GM23338 (cell line): ENCODE results near the gene RPS25. TPM values are rescaled to one million over a fixed set of nuclear protein-coding genes. Genes with fewer than 3 reads are reported as not detected.
A peak's percentile ranks its signal among the peaks of the same experiment; 100 is the strongest.
"Not testable (repeated sequence)": the region's sequence is repeated elsewhere in the genome, so short reads cannot be mapped to it uniquely, and the experiment has no call there.

ENCODE experiments used
- ATAC-seq: fragments of 200-7000 bp; cut with Tn5 transposase; 3 replicates; pipeline ENCODE4 v1.9.1; 2020
- DNase-seq: peaks from one replicate; pipeline ENCODE4 v3.0.0-alpha.2; 2015; ENCODE audit warnings: low spot score
- H2AFZ ChIP-seq: fragments of 200-600 bp; sonication (generic); 2 replicates; pipeline ENCODE4 v1.8.0; 2016; ENCODE audit warnings: antibody characterized with exemption, mild to moderate bottlenecking, moderate library complexity
- H3F3A ChIP-seq: fragments of 200-600 bp; sonication (generic); replicated peaks from 2 replicates; pipeline ENCODE4 v1.8.0; 2017; ENCODE audit warnings: antibody characterized with exemption, mixed run types, low read depth
- H3K27ac ChIP-seq: fragments of 200-600 bp; sonication (generic); 2 replicates; pipeline ENCODE4 v1.6.1; 2016; ENCODE audit warnings: low read depth
- H3K27me3 ChIP-seq: fragments of 200-600 bp; sonication (generic); 2 replicates; pipeline ENCODE4 v1.8.0; 2016; ENCODE audit warnings: mild to moderate bottlenecking, mixed run types, moderate library complexity; ENCODE audit not compliant: insufficient read depth
- H3K36me3 ChIP-seq: fragments of 200-600 bp; sonication (generic); 2 replicates; pipeline ENCODE4 v1.8.0; 2016; ENCODE audit warnings: mild to moderate bottlenecking; ENCODE audit not compliant: insufficient read depth
- H3K4me1 ChIP-seq: fragments of 200-600 bp; sonication (generic); 2 replicates; pipeline ENCODE4 v1.8.0; 2016; ENCODE audit warnings: mild to moderate bottlenecking, moderate library complexity; ENCODE audit not compliant: insufficient read depth
- H3K4me2 ChIP-seq: fragments of 200-600 bp; sonication (generic); 2 replicates; pipeline ENCODE4 v1.7.1; 2017; ENCODE audit warnings: mixed run types
- H3K4me3 ChIP-seq: fragments of 200-600 bp; sonication (generic); 2 replicates; pipeline ENCODE4 v1.6.1; 2016; ENCODE audit warnings: mixed run types
- H3K79me2 ChIP-seq: fragments of 200-600 bp; sonication (generic); replicated peaks from 2 replicates; pipeline ENCODE4 v1.8.0; 2017; ENCODE audit warnings: mild to moderate bottlenecking; ENCODE audit not compliant: insufficient read depth
- H3K9me2 ChIP-seq: fragments of 200-600 bp; sonication (generic); 2 replicates; pipeline ENCODE4 v1.8.0; 2017; ENCODE audit not compliant: insufficient read depth
- H4K20me1 ChIP-seq: fragments of 200-600 bp; sonication (generic); replicated peaks from 2 replicates; pipeline ENCODE4 v1.8.0; 2017; ENCODE audit warnings: mild to moderate bottlenecking; ENCODE audit not compliant: insufficient read depth
- H3K27ac Mint-ChIP-seq: 2 replicates; pipeline ENCODE4 v1.8.0; 2020; ENCODE audit warnings: inconsistent platforms, mild to moderate bottlenecking, moderate library complexity, mixed read lengths
- H3K27me3 Mint-ChIP-seq: 3 replicates; pipeline ENCODE4 v1.8.0; 2022; ENCODE audit warnings: low read depth, mild to moderate bottlenecking, moderate library complexity, mixed read lengths, inconsistent platforms; ENCODE audit not compliant: insufficient read depth, poor library complexity
- H3K36me3 Mint-ChIP-seq: 3 replicates; pipeline ENCODE4 v1.8.0; 2021; ENCODE audit warnings: low read depth, mild to moderate bottlenecking, inconsistent platforms, moderate library complexity, mixed read lengths
- H3K4me1 Mint-ChIP-seq: 3 replicates; pipeline ENCODE4 v1.8.0; 2020; ENCODE audit warnings: mild to moderate bottlenecking, inconsistent platforms, mixed read lengths
- H3K4me3 Mint-ChIP-seq: 3 replicates; pipeline ENCODE4 v1.8.0; 2021; ENCODE audit warnings: moderate library complexity, mild to moderate bottlenecking, inconsistent platforms, mixed read lengths
- H3K9me3 Mint-ChIP-seq: 3 replicates; pipeline ENCODE4 v1.8.0; 2020; ENCODE audit warnings: moderate library complexity, mild to moderate bottlenecking, inconsistent platforms, mixed read lengths
- ETS1 ChIP-seq: IDR thresholded peaks from 2 replicates; pipeline ENCODE4 v1.6.1; 2016; ENCODE audit warnings: antibody characterized with exemption
- EZH2 ChIP-seq: fragments of 200-600 bp; sonication (generic); IDR thresholded peaks from one replicate; pipeline ENCODE4 v1.8.0; 2017; ENCODE audit warnings: antibody characterized with exemption, mild to moderate bottlenecking, low read depth; ENCODE audit not compliant: unreplicated experiment
- NANOG ChIP-seq: IDR thresholded peaks from 2 replicates; pipeline ENCODE4 v1.6.1; 2016; ENCODE audit warnings: antibody characterized with exemption, borderline replicate concordance
- polyA plus RNA-seq: library from polyadenylated mRNA; unstranded; fragments of >200 nt; fragmentation: Nextera tagmentation; extraction: Ambion mirVana; gene quantifications from 2 replicates; pipeline ENCODE4 v1.2.1, GENCODE V29; 2016
- total RNA-seq: library from RNA; depleted of rRNA; stranded (reverse); fragments of >200 nt; shearing (Covaris generic); gene quantifications from 2 replicates; pipeline ENCODE4 v1.2.3, GENCODE V29; 2014

Gene RPS25
- total and polyA plus RNA-seq, 2 experiments from 2014 or later, result 1,965 to 3,622 TPM

GRCh38 chr11:119042927-119043326, 24.8 kb upstream of the RPS25 start:
- DNase-seq (no peak), ATAC-seq (no peak)
- Histone ChIP-seq H3K4me2 (no peak overlapping the region), H3K4me3 (no peak overlapping the region), H3F3A (peaks cover 11% of the 10 kb centered on the region), H2AFZ (no peak overlapping the region), H4K20me1 (no peaks in the 10 kb centered on the region), H3K27ac (no peak overlapping the region), H3K79me2 (no peaks in the 10 kb centered on the region), H3K36me3 (peaks cover 8% of the 10 kb centered on the region; the same call in 1 of the 2 replicates), H3K4me1 (peaks cover 32% of the 10 kb centered on the region), H3K27me3 (no peaks in the 10 kb centered on the region), H3K9me2 (no peaks in the 10 kb centered on the region)
- H3K9me3 Mint-ChIP-seq, result no peaks in the 10 kb centered on the region
- peaks cover 36% of the 10 kb centered on the region for H3K36me3 Mint-ChIP-seq
- TF ChIP-seq NANOG, result no peak
- H3K27me3 Mint-ChIP-seq, result peaks cover 3% of the 10 kb centered on the region
- H3K27ac Mint-ChIP-seq, result no peak overlapping the region
- no peak overlapping the region for H3K4me3 Mint-ChIP-seq
- peaks cover 27% of the 10 kb centered on the region for H3K4me1 Mint-ChIP-seq

GRCh38 chr11:119041821-119042514, 23.8 kb upstream of the RPS25 start:
- Histone ChIP-seq H3K9me2 (no peaks in the 10 kb centered on the region), H3K4me3 (no peak overlapping the region), H3K36me3 (no peaks in the 10 kb centered on the region), H3F3A (peaks cover 11% of the 10 kb centered on the region), H4K20me1 (no peaks in the 10 kb centered on the region), H3K79me2 (no peaks in the 10 kb centered on the region), H3K27ac (peak overlapping the region; percentile 66; the same call in 1 of the 2 replicates), H2AFZ (no peak overlapping the region), H3K4me2 (no peak overlapping the region), H3K4me1 (peaks cover 32% of the 10 kb centered on the region), H3K27me3 (no peaks in the 10 kb centered on the region)
- no peak for TF ChIP-seq ETS1
- TF ChIP-seq EZH2, result no peak
- Mint-ChIP-seq H3K27me3 (peaks cover 3% of the 10 kb centered on the region), H3K9me3 (no peaks in the 10 kb centered on the region), H3K27ac (peak overlapping the region; percentile 6; the same call in 1 of the 2 replicates), H3K4me3 (no peak overlapping the region), H3K4me1 (peaks cover 27% of the 10 kb centered on the region), H3K36me3 (peaks cover 26% of the 10 kb centered on the region)
- DNase-seq (no peak), ATAC-seq (no peak)

GRCh38 chr11:119039471-119039870, 21.3 kb upstream of the RPS25 start:
- H3K27me3 Mint-ChIP-seq, H3K27ac Mint-ChIP-seq, H3F3A ChIP-seq, ATAC-seq, H3K9me3 Mint-ChIP-seq, H3K79me2 ChIP-seq, H3K27me3 ChIP-seq, H3K4me2 ChIP-seq, H4K20me1 ChIP-seq, DNase-seq, H3K9me2 ChIP-seq, H3K36me3 Mint-ChIP-seq, H3K36me3 ChIP-seq, H3K4me3 ChIP-seq, H3K4me3 Mint-ChIP-seq: not testable (repeated sequence)
- Histone ChIP-seq H3K27ac (peak overlapping the region; percentile 32; the same call in 1 of the 2 replicates), H2AFZ (peak overlapping the region; percentile 28), H3K4me1 (peaks cover 19% of the 10 kb centered on the region)
- H3K4me1 Mint-ChIP-seq, result peaks cover 15% of the 10 kb centered on the region
